Endodermal cell (in vitro differentiated cells): Measurements from ENCODE around the gene AGPS. TPM values are rescaled to one million over a fixed set of nuclear protein-coding genes. Genes with fewer than 3 reads are reported as not detected.

Experiments used
- DNase-seq: peaks from one replicate; pipeline ENCODE4 v3.0.0-alpha.2; 2017
- H3K27ac ChIP-seq: 2 replicates; pipeline ENCODE4 v1.5.1; 2013; ENCODE audit warnings: mild to moderate bottlenecking, low read depth, low read length, moderate library complexity
- H3K27me3 ChIP-seq: 2 replicates; pipeline ENCODE4 v1.6.1; 2013; ENCODE audit warnings: mild to moderate bottlenecking, low read length, moderate library complexity; ENCODE audit not compliant: insufficient read depth, control insufficient read depth, poor library complexity, severe bottlenecking
- H3K36me3 ChIP-seq: 2 replicates; pipeline ENCODE4 v1.7.0; 2013; ENCODE audit warnings: mild to moderate bottlenecking, low read length, moderate library complexity; ENCODE audit not compliant: control insufficient read depth, insufficient read depth
- H3K4me1 ChIP-seq: one replicate; pipeline ENCODE4 v1.7.0; 2013; ENCODE audit warnings: low read length; ENCODE audit not compliant: control insufficient read depth, insufficient read depth
- H3K4me3 ChIP-seq: 2 replicates; pipeline ENCODE4 v1.5.1; 2013; ENCODE audit warnings: mild to moderate bottlenecking, low read length, moderate library complexity
- H3K9ac ChIP-seq: 2 replicates; pipeline ENCODE4 v1.6.1; 2013; ENCODE audit warnings: mild to moderate bottlenecking, low read length, moderate library complexity; ENCODE audit not compliant: poor library complexity, severe bottlenecking; ENCODE audit errors: extremely low read depth
- H3K9me3 ChIP-seq: 2 replicates; pipeline ENCODE4 v1.6.1; 2013; ENCODE audit warnings: mild to moderate bottlenecking, low read length, moderate library complexity; ENCODE audit not compliant: control insufficient read depth
- H3K27ac Mint-ChIP-seq: 2 replicates; pipeline ENCODE4 v1.8.0; 2020; ENCODE audit warnings: mixed read lengths
- H3K27me3 Mint-ChIP-seq: 2 replicates; pipeline ENCODE4 v1.8.0; 2021; ENCODE audit warnings: mild to moderate bottlenecking, mixed read lengths; ENCODE audit not compliant: insufficient read depth
- H3K36me3 Mint-ChIP-seq: 2 replicates; pipeline ENCODE4 v1.8.0; 2020; ENCODE audit warnings: low read depth, mixed read lengths
- H3K4me1 Mint-ChIP-seq: 2 replicates; pipeline ENCODE4 v1.8.0; 2020; ENCODE audit warnings: mixed read lengths
- H3K4me3 Mint-ChIP-seq: 2 replicates; pipeline ENCODE4 v1.8.0; 2020; ENCODE audit warnings: mild to moderate bottlenecking, moderate library complexity, mixed read lengths
- H3K9me3 Mint-ChIP-seq: 2 replicates; pipeline ENCODE4 v1.8.0; 2020; ENCODE audit warnings: mild to moderate bottlenecking, mixed read lengths
- CTCF ChIP-seq: fragments of 200-600 bp; sonication (generic); conservative IDR thresholded peaks from 2 replicates; pipeline ENCODE4 v1.5.0; 2021; ENCODE audit warnings: antibody characterized with exemption, mild to moderate bottlenecking
- WGBS, 2 experiments: methylation state at CpG; one replicate each; pipeline versions ENCODE4 v1.1.5 to v1.1.7; 2013; ENCODE audit warnings: missing lambda C conversion rate in 2 of 2, mixed read lengths in 1 of 2; ENCODE audit not compliant: insufficient coverage in 1 of 2, insufficient read length in 1 of 2; 5-methylcytosine and 5-hydroxymethylcytosine counted together
- total RNA-seq, 2 donors: library from RNA; stranded (reverse); fragmentation: NEBNext Ultra II Directional in 1 of 2; extraction: Animal tissue kit (Norgen Biotek cat#: 25700) in 1 of 2; gene quantifications; 2 replicates in 1 of 2; 3 replicates in 1 of 2; pipeline ENCODE4 v1.2.1, GENCODE V29; 2021

The AGPS gene
- total RNA-seq, 2 donors from 2014 or later = 76.8 to 86.1 TPM

- Mint-ChIP-seq H3K9me3 (no peaks in the 10 kb centered on the region), H3K36me3 (no peaks in the 10 kb centered on the region), H3K4me3 (no peak overlapping the region), H3K27me3 (no peaks in the 10 kb centered on the region), H3K27ac (no peak overlapping the region), H3K4me1 (no peaks in the 10 kb centered on the region)
- Histone ChIP-seq H3K36me3 (no peaks in the 10 kb centered on the region), H3K4me1 (no peaks in the 10 kb centered on the region), H3K9ac (no peak overlapping the region), H3K4me3 (no peak overlapping the region), H3K9me3 (no peaks in the 10 kb centered on the region), H3K27me3 (no peaks in the 10 kb centered on the region), H3K27ac (no peak overlapping the region)
- 94% methylated on average over 1 of the region's 1 CpG; no CpG with 5 or more reads in 1 of the 2 experiments for WGBS, 2 experiments
- TF ChIP-seq CTCF = no peak
- no peak for DNase-seq
These were observed 193.6 kb downstream of the AGPS start for GRCh38 chr2:177586154-177586553.

GRCh38 chr2:177587371-177587770 is 194.8 kb downstream of the AGPS start:
- H3K27me3 Mint-ChIP-seq = no peaks in the 10 kb centered on the region
- H3K4me1 Mint-ChIP-seq = no peaks in the 10 kb centered on the region
- H3K27ac Mint-ChIP-seq = no peak overlapping the region
- H3K27ac ChIP-seq = no peak overlapping the region
- TF ChIP-seq CTCF = no peak
- H3K36me3 Mint-ChIP-seq = no peaks in the 10 kb centered on the region
- no peak overlapping the region for H3K9ac ChIP-seq
- 86 to 100% methylated on average over 1 of the region's 1 CpG for WGBS, 2 experiments
- no peaks in the 10 kb centered on the region for H3K27me3 ChIP-seq
- H3K36me3 ChIP-seq = no peaks in the 10 kb centered on the region
- H3K9me3 ChIP-seq = no peaks in the 10 kb centered on the region
- no peak overlapping the region for H3K4me3 Mint-ChIP-seq
- H3K9me3 Mint-ChIP-seq = no peaks in the 10 kb centered on the region
- H3K4me3 ChIP-seq = no peak overlapping the region
- no peaks in the 10 kb centered on the region for H3K4me1 ChIP-seq
- DNase-seq = no peak

- no peaks in the 10 kb centered on the region for H3K4me1 Mint-ChIP-seq
- H3K27me3 ChIP-seq = no peaks in the 10 kb centered on the region
- H3K9me3 Mint-ChIP-seq = no peaks in the 10 kb centered on the region
- no peaks in the 10 kb centered on the region for H3K4me1 ChIP-seq
- no peak overlapping the region for H3K4me3 ChIP-seq
- WGBS, 2 experiments = 93 to 94% methylated on average over 2 to 3 of the region's 3 CpGs
- no peaks in the 10 kb centered on the region for H3K27me3 Mint-ChIP-seq
- no peak for DNase-seq
- no peaks in the 10 kb centered on the region for H3K36me3 Mint-ChIP-seq
- TF ChIP-seq CTCF = no peak
- no peak overlapping the region for H3K27ac ChIP-seq
- H3K27ac Mint-ChIP-seq = no peak overlapping the region
- no peaks in the 10 kb centered on the region for H3K36me3 ChIP-seq
- no peak overlapping the region for H3K9ac ChIP-seq
- no peaks in the 10 kb centered on the region for H3K9me3 ChIP-seq
- no peak overlapping the region for H3K4me3 Mint-ChIP-seq
These were observed 196.1 kb downstream of the AGPS start for GRCh38 chr2:177588671-177589070.
